ENCODE data around the gene SNX20.

The SNX20 gene

DNA sequence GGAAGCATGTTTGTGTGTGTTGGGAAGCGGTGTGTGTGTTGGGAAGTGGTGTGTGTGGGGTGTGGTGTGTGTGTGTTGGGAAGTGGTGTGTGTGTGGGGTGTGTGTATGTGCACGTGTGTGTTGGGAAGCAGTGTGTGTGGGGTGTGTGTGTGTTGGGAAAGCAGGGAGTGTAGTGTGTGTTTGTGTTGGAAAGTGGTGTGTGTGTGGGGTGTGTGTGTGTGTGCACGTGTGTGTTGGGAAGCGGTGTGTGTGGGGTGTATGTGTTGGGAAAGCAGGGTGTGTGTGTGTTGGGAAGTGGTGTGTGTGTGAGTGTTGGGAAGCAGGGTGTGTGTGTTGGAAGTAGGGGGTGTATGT is 11.5 kb upstream of the SNX20 start:
- TF ChIP-seq ARNTL (CRISPR knock-in tag; IDR thresholded peaks at IDR 0.05; ENCODE audit: borderline replicate concordance, low read depth) = no peak
- TF ChIP-seq TOX (CRISPR knock-in tag; IDR thresholded peaks at IDR 0.05; ENCODE audit: borderline replicate concordance) = no peak
- TF ChIP-seq, protein P1, sequence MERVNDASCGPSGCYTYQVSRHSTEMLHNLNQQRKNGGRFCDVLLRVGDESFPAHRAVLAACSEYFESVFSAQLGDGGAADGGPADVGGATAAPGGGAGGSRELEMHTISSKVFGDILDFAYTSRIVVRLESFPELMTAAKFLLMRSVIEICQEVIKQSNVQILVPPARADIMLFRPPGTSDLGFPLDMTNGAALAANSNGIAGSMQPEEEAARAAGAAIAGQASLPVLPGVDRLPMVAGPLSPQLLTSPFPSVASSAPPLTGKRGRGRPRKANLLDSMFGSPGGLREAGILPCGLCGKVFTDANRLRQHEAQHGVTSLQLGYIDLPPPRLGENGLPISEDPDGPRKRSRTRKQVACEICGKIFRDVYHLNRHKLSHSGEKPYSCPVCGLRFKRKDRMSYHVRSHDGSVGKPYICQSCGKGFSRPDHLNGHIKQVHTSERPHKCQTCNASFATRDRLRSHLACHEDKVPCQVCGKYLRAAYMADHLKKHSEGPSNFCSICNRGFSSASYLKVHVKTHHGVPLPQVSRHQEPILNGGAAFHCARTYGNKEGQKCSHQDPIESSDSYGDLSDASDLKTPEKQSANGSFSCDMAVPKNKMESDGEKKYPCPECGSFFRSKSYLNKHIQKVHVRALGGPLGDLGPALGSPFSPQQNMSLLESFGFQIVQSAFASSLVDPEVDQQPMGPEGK (CRISPR knock-in tag; IDR thresholded peaks at IDR 0.05; ENCODE audit: borderline replicate concordance) = no peak
- TF ChIP-seq ZNF565 (CRISPR knock-in tag; conservative IDR thresholded peaks at IDR 0.05; ENCODE audit: low read depth) = no peak
- no peak for TF ChIP-seq ZFP30 (CRISPR knock-in tag; IDR thresholded peaks at IDR 0.05)
- no peak for TF ChIP-seq PPARA (CRISPR knock-in tag; IDR thresholded peaks at IDR 0.05; ENCODE audit: borderline replicate concordance)
- no peak for TF ChIP-seq OSR1 (CRISPR knock-in tag; IDR thresholded peaks at IDR 0.05)
- TF ChIP-seq, protein P2, sequence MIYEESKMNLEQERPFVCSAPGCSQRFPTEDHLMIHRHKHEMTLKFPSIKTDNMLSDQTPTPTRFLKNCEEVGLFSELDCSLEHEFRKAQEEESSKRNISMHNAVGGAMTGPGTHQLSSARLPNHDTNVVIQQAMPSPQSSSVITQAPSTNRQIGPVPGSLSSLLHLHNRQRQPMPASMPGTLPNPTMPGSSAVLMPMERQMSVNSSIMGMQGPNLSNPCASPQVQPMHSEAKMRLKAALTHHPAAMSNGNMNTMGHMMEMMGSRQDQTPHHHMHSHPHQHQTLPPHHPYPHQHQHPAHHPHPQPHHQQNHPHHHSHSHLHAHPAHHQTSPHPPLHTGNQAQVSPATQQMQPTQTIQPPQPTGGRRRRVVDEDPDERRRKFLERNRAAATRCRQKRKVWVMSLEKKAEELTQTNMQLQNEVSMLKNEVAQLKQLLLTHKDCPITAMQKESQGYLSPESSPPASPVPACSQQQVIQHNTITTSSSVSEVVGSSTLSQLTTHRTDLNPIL (CRISPR knock-in tag; IDR thresholded peaks at IDR 0.05; ENCODE audit: low read depth) = no peak
- TF ChIP-seq SNAI2 (CRISPR knock-in tag; IDR thresholded peaks at IDR 0.05) = no peak
- TF ChIP-seq, protein P3, sequence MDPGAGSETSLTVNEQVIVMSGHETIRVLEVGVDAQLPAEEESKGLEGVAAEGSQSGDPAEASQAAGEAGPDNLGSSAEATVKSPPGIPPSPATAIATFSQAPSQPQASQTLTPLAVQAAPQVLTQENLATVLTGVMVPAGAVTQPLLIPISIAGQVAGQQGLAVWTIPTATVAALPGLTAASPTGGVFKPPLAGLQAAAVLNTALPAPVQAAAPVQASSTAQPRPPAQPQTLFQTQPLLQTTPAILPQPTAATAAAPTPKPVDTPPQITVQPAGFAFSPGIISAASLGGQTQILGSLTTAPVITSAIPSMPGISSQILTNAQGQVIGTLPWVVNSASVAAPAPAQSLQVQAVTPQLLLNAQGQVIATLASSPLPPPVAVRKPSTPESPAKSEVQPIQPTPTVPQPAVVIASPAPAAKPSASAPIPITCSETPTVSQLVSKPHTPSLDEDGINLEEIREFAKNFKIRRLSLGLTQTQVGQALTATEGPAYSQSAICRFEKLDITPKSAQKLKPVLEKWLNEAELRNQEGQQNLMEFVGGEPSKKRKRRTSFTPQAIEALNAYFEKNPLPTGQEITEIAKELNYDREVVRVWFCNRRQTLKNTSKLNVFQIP (CRISPR knock-in tag; IDR thresholded peaks at IDR 0.05; ENCODE audit: borderline replicate concordance, low read depth) = no peak
- no peak for TF ChIP-seq BACH2 (CRISPR knock-in tag; IDR thresholded peaks at IDR 0.05; ENCODE audit: borderline replicate concordance)
- no peak for ATAC-seq

DNA sequence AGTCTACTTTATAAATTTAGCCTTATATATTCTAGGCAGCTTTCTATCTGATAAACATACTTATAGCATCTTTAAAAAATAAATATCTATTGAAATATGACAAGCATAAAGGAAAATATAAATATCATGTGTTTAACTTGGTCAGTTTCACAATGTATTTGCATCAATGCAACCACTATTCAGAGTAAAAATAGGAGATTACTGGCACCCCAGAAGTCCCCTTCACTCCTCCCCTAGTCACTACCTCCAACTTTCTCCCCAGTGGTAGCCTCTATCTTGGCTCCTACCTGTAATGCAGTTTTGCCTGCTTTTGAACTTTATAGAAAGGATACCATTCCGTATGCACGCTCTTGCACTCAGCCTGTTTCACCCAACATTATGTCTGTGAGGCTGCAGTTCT is 9.1 kb upstream of the SNX20 start:
- TF ChIP-seq, protein P2 (CRISPR knock-in tag; IDR thresholded peaks at IDR 0.05; ENCODE audit: low read depth) = no peak
- TF ChIP-seq BACH2 (CRISPR knock-in tag; IDR thresholded peaks at IDR 0.05; ENCODE audit: borderline replicate concordance) (no peak), ESRRG (CRISPR knock-in tag; IDR thresholded peaks at IDR 0.05) (no peak), ZFP30 (CRISPR knock-in tag; IDR thresholded peaks at IDR 0.05) (no peak), ZFP3 (CRISPR knock-in tag; IDR thresholded peaks at IDR 0.05) (no peak), PPARA (CRISPR knock-in tag; IDR thresholded peaks at IDR 0.05; ENCODE audit: borderline replicate concordance) (no peak), ZNF70 (CRISPR knock-in tag; IDR thresholded peaks at IDR 0.05) (no peak), ZC3H10 (CRISPR knock-in tag; IDR thresholded peaks at IDR 0.05) (no peak), ISL1 (CRISPR knock-in tag; IDR thresholded peaks at IDR 0.05) (no peak), ZNF8 (CRISPR knock-in tag; IDR thresholded peaks at IDR 0.05) (no peak), ARNTL (CRISPR knock-in tag; IDR thresholded peaks at IDR 0.05; ENCODE audit: borderline replicate concordance, low read depth) (no peak), TCF4 (CRISPR knock-in tag; IDR thresholded peaks at IDR 0.05; ENCODE audit: borderline replicate concordance) (no peak), OSR1 (CRISPR knock-in tag; IDR thresholded peaks at IDR 0.05) (no peak)
- TF ChIP-seq, protein P1 (CRISPR knock-in tag; IDR thresholded peaks at IDR 0.05; ENCODE audit: borderline replicate concordance) = no peak
- TF ChIP-seq, protein P4, sequence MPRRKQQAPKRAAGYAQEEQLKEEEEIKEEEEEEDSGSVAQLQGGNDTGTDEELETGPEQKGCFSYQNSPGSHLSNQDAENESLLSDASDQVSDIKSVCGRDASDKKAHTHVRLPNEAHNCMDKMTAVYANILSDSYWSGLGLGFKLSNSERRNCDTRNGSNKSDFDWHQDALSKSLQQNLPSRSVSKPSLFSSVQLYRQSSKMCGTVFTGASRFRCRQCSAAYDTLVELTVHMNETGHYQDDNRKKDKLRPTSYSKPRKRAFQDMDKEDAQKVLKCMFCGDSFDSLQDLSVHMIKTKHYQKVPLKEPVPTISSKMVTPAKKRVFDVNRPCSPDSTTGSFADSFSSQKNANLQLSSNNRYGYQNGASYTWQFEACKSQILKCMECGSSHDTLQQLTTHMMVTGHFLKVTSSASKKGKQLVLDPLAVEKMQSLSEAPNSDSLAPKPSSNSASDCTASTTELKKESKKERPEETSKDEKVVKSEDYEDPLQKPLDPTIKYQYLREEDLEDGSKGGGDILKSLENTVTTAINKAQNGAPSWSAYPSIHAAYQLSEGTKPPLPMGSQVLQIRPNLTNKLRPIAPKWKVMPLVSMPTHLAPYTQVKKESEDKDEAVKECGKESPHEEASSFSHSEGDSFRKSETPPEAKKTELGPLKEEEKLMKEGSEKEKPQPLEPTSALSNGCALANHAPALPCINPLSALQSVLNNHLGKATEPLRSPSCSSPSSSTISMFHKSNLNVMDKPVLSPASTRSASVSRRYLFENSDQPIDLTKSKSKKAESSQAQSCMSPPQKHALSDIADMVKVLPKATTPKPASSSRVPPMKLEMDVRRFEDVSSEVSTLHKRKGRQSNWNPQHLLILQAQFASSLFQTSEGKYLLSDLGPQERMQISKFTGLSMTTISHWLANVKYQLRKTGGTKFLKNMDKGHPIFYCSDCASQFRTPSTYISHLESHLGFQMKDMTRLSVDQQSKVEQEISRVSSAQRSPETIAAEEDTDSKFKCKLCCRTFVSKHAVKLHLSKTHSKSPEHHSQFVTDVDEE (CRISPR knock-in tag; IDR thresholded peaks at IDR 0.05) = no peak
- TF ChIP-seq, protein P5, sequence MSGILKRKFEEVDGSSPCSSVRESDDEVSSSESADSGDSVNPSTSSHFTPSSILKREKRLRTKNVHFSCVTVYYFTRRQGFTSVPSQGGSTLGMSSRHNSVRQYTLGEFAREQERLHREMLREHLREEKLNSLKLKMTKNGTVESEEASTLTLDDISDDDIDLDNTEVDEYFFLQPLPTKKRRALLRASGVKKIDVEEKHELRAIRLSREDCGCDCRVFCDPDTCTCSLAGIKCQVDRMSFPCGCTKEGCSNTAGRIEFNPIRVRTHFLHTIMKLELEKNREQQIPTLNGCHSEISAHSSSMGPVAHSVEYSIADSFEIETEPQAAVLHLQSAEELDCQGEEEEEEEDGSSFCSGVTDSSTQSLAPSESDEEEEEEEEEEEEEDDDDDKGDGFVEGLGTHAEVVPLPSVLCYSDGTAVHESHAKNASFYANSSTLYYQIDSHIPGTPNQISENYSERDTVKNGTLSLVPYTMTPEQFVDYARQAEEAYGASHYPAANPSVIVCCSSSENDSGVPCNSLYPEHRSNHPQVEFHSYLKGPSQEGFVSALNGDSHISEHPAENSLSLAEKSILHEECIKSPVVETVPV (CRISPR knock-in tag; IDR thresholded peaks at IDR 0.05) = no peak
- ATAC-seq = no peak

All from SK-N-SH treated with all-trans-retinoic acid at 6 μM for 48 hours (cell line).